Fibroblast of lung (primary cell): ENCODE results near the gene ALDOB.

Experiments used
- EZH2 ChIP-seq: IDR thresholded peaks from 2 replicates; pipeline ENCODE4 v1.5.1; 2012; ENCODE audit warnings: low read length, control low read depth, mild to moderate bottlenecking; ENCODE audit errors: missing control alignments
- TF ChIP-seq, protein P1 (sequence below), 2 donors: IDR thresholded peaks in 1 of 2; conservative IDR thresholded peaks in 1 of 2; 1 replicate in 1 of 2; 2 replicates in 1 of 2; pipeline ENCODE4 v1.5.1; 2011 to 2012; ENCODE audit warnings: low read length in 2 of 2, control low read depth in 1 of 2, inconsistent platforms in 1 of 2, low read depth in 1 of 2, mild to moderate bottlenecking in 1 of 2

DNA sequence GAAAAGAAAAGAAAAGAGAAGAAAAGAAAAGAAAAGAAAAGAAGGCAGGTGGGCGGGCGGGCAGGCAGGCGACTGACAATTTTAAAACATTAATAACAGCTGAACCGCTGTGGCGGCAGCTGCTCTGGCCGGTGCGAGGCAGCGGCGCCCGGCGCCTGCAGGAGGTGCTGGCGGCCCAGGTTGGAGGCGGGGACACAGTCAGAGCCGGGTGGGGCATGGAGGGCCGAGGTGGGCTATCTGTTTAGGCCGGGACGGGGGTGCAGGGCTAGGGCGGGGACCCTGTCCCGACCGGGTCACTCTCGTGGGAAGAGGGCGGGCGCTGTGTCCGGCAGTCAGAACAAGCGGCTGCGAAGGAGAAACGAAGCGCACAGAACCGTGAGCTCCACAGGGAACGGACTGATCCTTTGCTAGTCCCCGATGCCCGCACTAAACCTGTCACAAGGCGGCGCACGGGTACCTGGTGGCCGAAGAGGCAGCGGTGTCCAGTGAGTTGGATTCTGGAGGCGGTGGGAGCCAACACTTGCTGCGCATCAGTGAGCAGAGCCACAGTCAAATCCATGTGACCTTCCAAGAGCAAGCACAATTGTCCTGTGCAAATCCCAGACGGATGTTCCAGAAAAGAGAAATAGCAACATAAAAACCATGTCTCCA, 13.6 kb upstream of the ALDOB start:
- TF ChIP-seq, protein P1, sequence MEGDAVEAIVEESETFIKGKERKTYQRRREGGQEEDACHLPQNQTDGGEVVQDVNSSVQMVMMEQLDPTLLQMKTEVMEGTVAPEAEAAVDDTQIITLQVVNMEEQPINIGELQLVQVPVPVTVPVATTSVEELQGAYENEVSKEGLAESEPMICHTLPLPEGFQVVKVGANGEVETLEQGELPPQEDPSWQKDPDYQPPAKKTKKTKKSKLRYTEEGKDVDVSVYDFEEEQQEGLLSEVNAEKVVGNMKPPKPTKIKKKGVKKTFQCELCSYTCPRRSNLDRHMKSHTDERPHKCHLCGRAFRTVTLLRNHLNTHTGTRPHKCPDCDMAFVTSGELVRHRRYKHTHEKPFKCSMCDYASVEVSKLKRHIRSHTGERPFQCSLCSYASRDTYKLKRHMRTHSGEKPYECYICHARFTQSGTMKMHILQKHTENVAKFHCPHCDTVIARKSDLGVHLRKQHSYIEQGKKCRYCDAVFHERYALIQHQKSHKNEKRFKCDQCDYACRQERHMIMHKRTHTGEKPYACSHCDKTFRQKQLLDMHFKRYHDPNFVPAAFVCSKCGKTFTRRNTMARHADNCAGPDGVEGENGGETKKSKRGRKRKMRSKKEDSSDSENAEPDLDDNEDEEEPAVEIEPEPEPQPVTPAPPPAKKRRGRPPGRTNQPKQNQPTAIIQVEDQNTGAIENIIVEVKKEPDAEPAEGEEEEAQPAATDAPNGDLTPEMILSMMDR (conservative IDR thresholded peaks at IDR 0.05 in 1 of 2, IDR thresholded peaks at IDR 0.05 in 1 of 2; ENCODE audit: low read depth in 1 of 2, low read length in 2 of 2) = peak; percentile 56 to 58
- TF ChIP-seq EZH2 = no peak
